GM04503 (cell line): ENCODE data around the gene RIN2.
"Not testable (repeated sequence)": the region's sequence is repeated elsewhere in the genome, so short reads cannot be mapped to it uniquely, and the experiment has no call there.

Experiments used
- DNase-seq: peaks from one replicate; pipeline ENCODE4 v3.0.0-alpha.2; 2012; ENCODE audit warnings: low read depth

Gene RIN2

GRCh38 chr20:19787366-19787765, 29.3 kb downstream of the RIN2 start:
- no peak for DNase-seq

- no peak for DNase-seq
These were observed 31.0 kb downstream of the RIN2 start for GRCh38 chr20:19789009-19789408.

- DNase-seq = no peak
These were observed 31.4 kb downstream of the RIN2 start for GRCh38 chr20:19789446-19789845.

- no peak for DNase-seq
These were observed 33.8 kb downstream of the RIN2 start for GRCh38 chr20:19791887-19792286.

- no peak for DNase-seq
These were observed 35.7 kb downstream of the RIN2 start for GRCh38 chr20:19793716-19794115.

- no peak for DNase-seq
These were observed 36.9 kb downstream of the RIN2 start for GRCh38 chr20:19794941-19795340.

- DNase-seq = no peak
These were observed 41.3 kb downstream of the RIN2 start for GRCh38 chr20:19799325-19799724.

- no peak for DNase-seq
These were observed 44.0 kb downstream of the RIN2 start for GRCh38 chr20:19802099-19802491.

GRCh38 chr20:19802492-19803158, 44.6 kb downstream of the RIN2 start:
- DNase-seq = no peak

- DNase-seq = not testable (repeated sequence)
These were observed 48.2 kb downstream of the RIN2 start for GRCh38 chr20:19806276-19806675.

- no peak for DNase-seq
These were observed 48.7 kb downstream of the RIN2 start for GRCh38 chr20:19806806-19807190.

- no peak for DNase-seq
These were observed 49.3 kb downstream of the RIN2 start for GRCh38 chr20:19807191-19807945.
